ENCODE measurements around the gene TPD52L1.

TPD52L1 gene

GRCh38 chr6:125198398-125198937 is 44.9 kb downstream of the TPD52L1 start:
- DNase-seq (ENCODE audit: low spot score), result no peak
- no peak for TF ChIP-seq CTCF (IDR thresholded peaks at IDR 0.05; ENCODE audit: extremely low read depth, missing control alignments)

- DNase-seq (ENCODE audit: low spot score), result no peak
- TF ChIP-seq CTCF (IDR thresholded peaks at IDR 0.05; ENCODE audit: extremely low read depth, missing control alignments), result no peak
Measured at GRCh38 chr6:125200941-125201340, 47.4 kb downstream of the TPD52L1 start.

GRCh38 chr6:125201961-125202729 is 48.6 kb downstream of the TPD52L1 start:
- DNase-seq (ENCODE audit: low spot score), result no peak
- TF ChIP-seq CTCF (IDR thresholded peaks at IDR 0.05; ENCODE audit: extremely low read depth, missing control alignments), result no peak

GRCh38 chr6:125203395-125203794 is 49.8 kb downstream of the TPD52L1 start:
- DNase-seq (ENCODE audit: low spot score), result no peak
- no peak for TF ChIP-seq CTCF (IDR thresholded peaks at IDR 0.05; ENCODE audit: extremely low read depth, missing control alignments)

GRCh38 chr6:125205931-125206330 is 52.4 kb downstream of the TPD52L1 start:
- TF ChIP-seq CTCF (IDR thresholded peaks at IDR 0.05; ENCODE audit: extremely low read depth, missing control alignments), result no peak
- DNase-seq (ENCODE audit: low spot score), result no peak

GRCh38 chr6:125206389-125206788 is 52.8 kb downstream of the TPD52L1 start:
- TF ChIP-seq CTCF (IDR thresholded peaks at IDR 0.05; ENCODE audit: extremely low read depth, missing control alignments), result no peak
- no peak for DNase-seq (ENCODE audit: low spot score)

GRCh38 chr6:125207956-125208355 is 54.4 kb downstream of the TPD52L1 start:
- DNase-seq (ENCODE audit: low spot score), result no peak
- no peak for TF ChIP-seq CTCF (IDR thresholded peaks at IDR 0.05; ENCODE audit: extremely low read depth, missing control alignments)
